K562 (cell line): ENCODE measurements around the gene LRRC8E. TPM values are rescaled to one million over a fixed set of nuclear protein-coding genes. Genes with fewer than 3 reads are reported as not detected.
A peak's percentile ranks its signal among the peaks of the same experiment; 100 is the strongest.

Experiments used
- CHD1 ChIP-seq: fragments of 200-600 bp; sonication (generic); IDR thresholded peaks from one replicate; pipeline ENCODE4 v1.6.1; 2012; ENCODE audit warnings: mild to moderate bottlenecking, moderate library complexity, low read length, inconsistent platforms
- CLOCK ChIP-seq: fragments of 250-450 bp; sonication (Bioruptor Pico); IDR thresholded peaks from 2 replicates; pipeline ENCODE4 v1.4.0; 2020; ENCODE audit warnings: mild to moderate bottlenecking, moderate library complexity, borderline replicate concordance
- CREM ChIP-seq: IDR thresholded peaks from 2 replicates; pipeline ENCODE4 v1.6.1; 2014; ENCODE audit warnings: antibody characterized with exemption, low read depth
- ETV1 ChIP-seq: fragments of 450-650 bp; conservative IDR thresholded peaks from 2 replicates; pipeline ENCODE4 v1.6.1; 2016; ENCODE audit warnings: missing genetic modification characterization, control low read depth, low read depth, missing compliant biosample characterization
- HMG20A ChIP-seq: fragments of 450-650 bp; formaldehyde crosslinking; conservative IDR thresholded peaks from 2 replicates; pipeline ENCODE4 v1.4.0; 2020; ENCODE audit warnings: mild to moderate bottlenecking, mixed read lengths
- MEIS2 ChIP-seq: fragments of 450-650 bp; IDR thresholded peaks from 2 replicates; pipeline ENCODE4 v1.6.1; 2014; ENCODE audit warnings: mild to moderate bottlenecking; ENCODE audit not compliant: partially characterized antibody
- NR2C2 ChIP-seq, 2 experiments: fragments of 200-800 bp in 1 of 2; sonication (Bioruptor generic) in 1 of 2; sonication (generic) in 1 of 2; formaldehyde crosslinking in 1 of 2; IDR thresholded peaks; 2 replicates each; pipeline versions ENCODE4 v1.6.1 to v1.8.0; 2016 to 2022; ENCODE audit warnings: mild to moderate bottlenecking in 1 of 2, missing compliant biosample characterization in 1 of 2, missing genetic modification characterization in 1 of 2, missing genetic modification reagents in 1 of 2
- POLR2A ChIP-seq: fragments of 450-650 bp; conservative IDR thresholded peaks from 2 replicates; pipeline ENCODE4 v1.6.1; 2016
- POLR2AphosphoS2 ChIP-seq: IDR thresholded peaks from 2 replicates; pipeline ENCODE4 v1.6.1; 2012; ENCODE audit warnings: low read length, improper control_type of control experiment
- RB1 ChIP-seq: fragments of 450-650 bp; IDR thresholded peaks from 2 replicates; pipeline ENCODE4 v1.6.1; 2017; ENCODE audit warnings: low read depth, mild to moderate bottlenecking
- RREB1 ChIP-seq: fragments of 250-450 bp; sonication (Bioruptor Pico); IDR thresholded peaks from 2 replicates; pipeline ENCODE4 v1.4.0; 2020
- SRSF1 ChIP-seq: fragments of 200-400 bp; formaldehyde crosslinking; IDR thresholded peaks from 2 replicates; pipeline ENCODE4 v1.6.1; 2017; ENCODE audit warnings: mild to moderate bottlenecking, low read depth, low read length, moderate library complexity
- STAG1 ChIP-seq: sonication (generic); formaldehyde crosslinking; IDR thresholded peaks from 2 replicates; pipeline ENCODE4 v1.5.0; 2020; ENCODE audit warnings: missing genetic modification reagents, borderline replicate concordance
- TAF7 ChIP-seq: fragments of 450-650 bp; IDR thresholded peaks from 2 replicates; pipeline ENCODE4 v1.6.1; 2016; ENCODE audit warnings: missing genetic modification characterization, missing compliant biosample characterization
- TFAP4 ChIP-seq: sonication (generic); formaldehyde crosslinking; IDR thresholded peaks from 2 replicates; pipeline ENCODE4 v1.8.0; 2022; ENCODE audit warnings: missing genetic modification reagents, mild to moderate bottlenecking, moderate library complexity, borderline replicate concordance
- ZBTB5 ChIP-seq: fragments of 450-650 bp; IDR thresholded peaks from 2 replicates; pipeline ENCODE4 v1.6.1; 2017; ENCODE audit warnings: antibody characterized with exemption
- ZBTB7A ChIP-seq: IDR thresholded peaks from 2 replicates; pipeline ENCODE4 v1.6.1; 2011; ENCODE audit warnings: low read depth, mild to moderate bottlenecking, low read length, moderate library complexity, borderline replicate concordance; ENCODE audit not compliant: control insufficient read depth
- ZBTB8A ChIP-seq: fragments of 450-650 bp; IDR thresholded peaks from 2 replicates; pipeline ENCODE4 v1.6.1; 2018; ENCODE audit warnings: mild to moderate bottlenecking, moderate library complexity; ENCODE audit not compliant: partially characterized antibody
- polyA plus RNA-seq, 8 experiments: library from polyadenylated mRNA; depleted of rRNA in 4 of 8; stranded (reverse) in 5 of 8; unstranded in 3 of 8; fragments of >200 nt; fragmentation: Nextera tagmentation in 2 of 8; fragmentation: Illumina TruSeq in 1 of 8; extraction: Ambion mirVana in 2 of 8; extraction: Trizol in 1 of 8; gene quantifications; 2 replicates each; pipeline versions ENCODE4 v1.2.1 to v1.2.3, GENCODE V29; 2011 to 2014; ENCODE audit warnings: inconsistent platforms in 1 of 8, missing spikeins in 1 of 8
- total RNA-seq, 7 experiments: library from RNA; depleted of rRNA in 6 of 7; stranded (reverse); fragments of >200 nt in 6 of 7; fragmentation: Illumina TruSeq in 2 of 7; extraction: Trizol in 2 of 7; gene quantifications; 2 replicates each; pipeline versions ENCODE4 v1.2.1 to v1.2.3, GENCODE V29; 2011 to 2021; ENCODE audit warnings: low replicate concordance in 1 of 7

The LRRC8E gene
- total and polyA plus RNA-seq, 9 of the 15 experiments (the other 6 are each of a cell fraction or from before 2014, with no cell fraction given): 0.08 to 5.7 (median 3.5) TPM; not detected in 1

GRCh38 chr19:7868326-7868670 is 20.0 kb upstream of the LRRC8E start (continued):
- TF ChIP-seq SRSF1 (no peak), TAF7 (tag) (no peak), POLR2A (0 out of 2 replicates have a peak, but pooled peaks have one; percentile 40), RB1 (0 out of 2 replicates have a peak, but pooled peaks have one; percentile 49), POLR2AphosphoS2 (no peak), CHD1 (no peak), ZBTB7A (peak; percentile 86; the same call in 1 of the 2 replicates), STAG1 (CRISPR knock-in tag) (no peak), CREM (no peak), CLOCK (no peak), ZBTB5 (no peak), NR2C2 (CRISPR knock-in tag; IDR thresholded peaks at IDR 0.05) (no peak), NR2C2 (tag; IDR thresholded peaks at IDR 0.05) (no peak), ZBTB8A (no peak), HMG20A (no peak), ETV1 (tag) (no peak), TFAP4 (CRISPR knock-in tag) (peak; percentile 77), MEIS2 (no peak), RREB1 (CRISPR knock-in tag) (no peak)
